SK-N-SH treated with all-trans-retinoic acid at 6 μM for 48 hours (cell line): ENCODE results near the gene TFPI2.

Experiments
- ARNTL ChIP-seq: fragments of 450-650 bp; formaldehyde crosslinking; IDR thresholded peaks from 2 replicates; pipeline ENCODE4 v1.5.0; 2020; ENCODE audit warnings: low read depth, mild to moderate bottlenecking, moderate library complexity, borderline replicate concordance
- BACH2 ChIP-seq: fragments of 250-450 bp; sonication (Bioruptor Pico); IDR thresholded peaks from 2 replicates; pipeline ENCODE4 v1.9.0; 2021; ENCODE audit warnings: mild to moderate bottlenecking, borderline replicate concordance
- CREB5 ChIP-seq: fragments of 250-450 bp; sonication (Bioruptor Pico); IDR thresholded peaks from 2 replicates; pipeline ENCODE4 v1.5.1; 2020; ENCODE audit warnings: low read depth, mild to moderate bottlenecking, moderate library complexity
- OSR1 ChIP-seq: fragments of 250-450 bp; sonication (Bioruptor Pico); IDR thresholded peaks from 2 replicates; pipeline ENCODE4 v1.8.0; 2022; ENCODE audit warnings: moderate library complexity, mild to moderate bottlenecking, inconsistent platforms
- TCF4 ChIP-seq: fragments of 250-450 bp; sonication (Bioruptor Pico); IDR thresholded peaks from 2 replicates; pipeline ENCODE4 v1.8.0; 2021; ENCODE audit warnings: mild to moderate bottlenecking, moderate library complexity, borderline replicate concordance
- ZFP3 ChIP-seq: fragments of 250-450 bp; sonication (Bioruptor Pico); IDR thresholded peaks from 2 replicates; pipeline ENCODE4 v1.5.0; 2020; ENCODE audit warnings: mild to moderate bottlenecking, moderate library complexity

- TF ChIP-seq ARNTL (CRISPR knock-in tag) (no peak), OSR1 (CRISPR knock-in tag) (no peak), TCF4 (CRISPR knock-in tag) (no peak), BACH2 (CRISPR knock-in tag) (no peak), CREB5 (CRISPR knock-in tag) (no peak), ZFP3 (CRISPR knock-in tag) (no peak)
Measured at GRCh38 chr7:93938293-93938692, 47.7 kb upstream of the TFPI2 start.
